Keratinocyte (primary cell): ENCODE results near the gene MYO1E. TPM values are rescaled to one million over a fixed set of nuclear protein-coding genes. Genes with fewer than 3 reads are reported as not detected.
A peak's percentile ranks its signal among the peaks of the same experiment; 100 is the strongest.

Source experiments
- DNase-seq: peaks from one replicate; pipeline ENCODE4 v3.0.0-alpha.2; 2011; ENCODE audit warnings: low read depth, missing footprints, low spot score
- FAIRE-seq: peaks from 2 replicates; lab custom pipeline; 2011; peaks lifted over from hg19 to GRCh38; lab: Jason Lieb, UNC
- H2AFZ ChIP-seq: 2 replicates; pipeline ENCODE4 v1.6.0; 2012; ENCODE audit warnings: low read length, control low read depth, inconsistent platforms; ENCODE audit not compliant: control insufficient read depth
- H3K27ac ChIP-seq: 2 replicates; pipeline ENCODE4 v1.5.1; 2011; ENCODE audit warnings: low read length; ENCODE audit not compliant: control insufficient read depth, insufficient read depth
- H3K27me3 ChIP-seq: 3 replicates; pipeline ENCODE4 v1.6.0; 2011; ENCODE audit warnings: low read length; ENCODE audit not compliant: control insufficient read depth, insufficient read depth; ENCODE audit errors: extremely low read depth
- H3K36me3 ChIP-seq, 2 experiments: 2 replicates in 1 of 2; 3 replicates in 1 of 2; pipeline ENCODE4 v1.5.1; 2011; ENCODE audit warnings: low read length in 2 of 2, mild to moderate bottlenecking in 1 of 2; ENCODE audit not compliant: control insufficient read depth in 2 of 2, insufficient read depth in 2 of 2; ENCODE audit errors: extremely low read depth in 1 of 2
- H3K4me1 ChIP-seq: 3 replicates; pipeline ENCODE4 v1.5.1; 2011; ENCODE audit warnings: low read length; ENCODE audit not compliant: control insufficient read depth, insufficient read depth; ENCODE audit errors: extremely low read depth
- H3K4me2 ChIP-seq: 3 replicates; pipeline ENCODE4 v1.6.0; 2011; ENCODE audit warnings: low read depth, low read length; ENCODE audit not compliant: control insufficient read depth, insufficient read depth; ENCODE audit errors: extremely low read depth
- H3K4me3 ChIP-seq, 3 experiments: fragments of 200-600 bp in 1 of 3; sonication (generic) in 1 of 3; 2 replicates in 2 of 3; 3 replicates in 1 of 3; pipeline ENCODE4 v1.5.1; 2011 to 2016; ENCODE audit warnings: low read length in 3 of 3, mild to moderate bottlenecking in 3 of 3, control low read depth in 2 of 3, inconsistent platforms in 1 of 3, low read depth in 1 of 3, mixed read lengths in 1 of 3, mixed run types in 1 of 3, moderate library complexity in 1 of 3; ENCODE audit not compliant: control insufficient read depth in 2 of 3, insufficient read depth in 2 of 3; ENCODE audit errors: extremely low read depth in 1 of 3
- H3K79me2 ChIP-seq: 2 replicates; pipeline ENCODE4 v1.6.0; 2012; ENCODE audit warnings: low read length; ENCODE audit not compliant: control insufficient read depth, insufficient read depth
- H3K9ac ChIP-seq: 3 replicates; pipeline ENCODE4 v1.6.0; 2011; ENCODE audit warnings: low read length; ENCODE audit not compliant: control insufficient read depth, insufficient read depth; ENCODE audit errors: extremely low read depth
- H3K9me1 ChIP-seq: 3 replicates; pipeline ENCODE4 v1.6.0; 2011; ENCODE audit warnings: low read length; ENCODE audit not compliant: control insufficient read depth, insufficient read depth; ENCODE audit errors: extremely low read depth
- H3K9me3 ChIP-seq: 2 replicates; pipeline ENCODE4 v1.5.1; 2012; ENCODE audit warnings: low read depth, low read length; ENCODE audit not compliant: control insufficient read depth
- H4K20me1 ChIP-seq: 3 replicates; pipeline ENCODE4 v1.6.0; 2011; ENCODE audit warnings: low read length; ENCODE audit not compliant: control insufficient read depth, insufficient read depth; ENCODE audit errors: extremely low read depth
- CTCF ChIP-seq, 3 experiments: IDR thresholded peaks in 1 of 3; conservative IDR thresholded peaks in 1 of 3; optimal IDR thresholded peaks in 1 of 3; 2 replicates in 2 of 3; 3 replicates in 1 of 3; pipeline versions ENCODE3 to v1.5.1; 2011; ENCODE audit warnings: low read length in 3 of 3, mild to moderate bottlenecking in 3 of 3, moderate library complexity in 2 of 3, control low read depth in 1 of 3, inconsistent platforms in 1 of 3; ENCODE audit not compliant: insufficient read depth in 2 of 3; ENCODE audit errors: extremely low read depth in 1 of 3
- EZH2 ChIP-seq: IDR thresholded peaks from one replicate; pipeline ENCODE4 v1.6.1; 2012; ENCODE audit warnings: inconsistent platforms, mild to moderate bottlenecking, low read length, moderate library complexity
- dilution Hi-C: fragments of 300-500 bp; cut with MboI; formaldehyde crosslinking; loops from one replicate; pipeline ENCODE4 v1.7.0; 2020; ENCODE audit warnings: low sequenced_read_pairs; ENCODE audit not compliant: extremely low pct_ligation_motif_present
- polyA plus RNA-seq, 5 experiments: library from polyadenylated mRNA; depleted of rRNA in 3 of 5; stranded (reverse) in 3 of 5; stranded (forward) in 1 of 5; unstranded in 1 of 5; fragments of >200 nt; gene quantifications; 1 replicate in 1 of 5; 2 replicates in 3 of 5; 3 replicates in 1 of 5; pipeline versions ENCODE4 v1.2.1 to v1.2.3, GENCODE V29; 2011 to 2012; ENCODE audit warnings: missing spikeins in 2 of 5, low read depth in 1 of 5, low replicate concordance in 1 of 5

Gene MYO1E
- polyA plus RNA-seq, 1 donor (not counting 4 experiments of a cell fraction or from before 2014, with no cell fraction given) = 213 TPM

GRCh38 chr15:59298854-59299250 is 73.8 kb downstream of the MYO1E start:
- no peak for FAIRE-seq
- TF ChIP-seq EZH2 (no peak), CTCF (optimal IDR thresholded peaks at IDR 0.05 in 1 of 3, IDR thresholded peaks at IDR 0.05 in 1 of 3, conservative IDR thresholded peaks at IDR 0.05 in 1 of 3; ENCODE audit: extremely low read depth in 1 of 3, insufficient read depth in 2 of 3, low read length in 3 of 3) (no peak)
- H3K9ac ChIP-seq = peak overlapping the region; percentile 43
- H3K4me2 ChIP-seq = peak overlapping the region; percentile 51
- H4K20me1 ChIP-seq = no peaks in the 10 kb centered on the region
- H3K9me3 ChIP-seq = no peaks in the 10 kb centered on the region
- dilution Hi-C loops = no loop called here
- peak overlapping the region; percentile 73 for H3K27ac ChIP-seq
- H3K27me3 ChIP-seq = no peaks in the 10 kb centered on the region
- H3K9me1 ChIP-seq = no peaks in the 10 kb centered on the region
- H3K36me3 ChIP-seq = no peaks in the 10 kb centered on the region
- peaks cover 80% of the 10 kb centered on the region for H3K4me1 ChIP-seq
- H3K4me3 ChIP-seq = no peak overlapping the region
- DNase-seq = no peak
- H3K79me2 ChIP-seq = peaks cover 68% of the 10 kb centered on the region
- H2AFZ ChIP-seq = no peak overlapping the region

GRCh38 chr15:59298225-59298853 is 74.3 kb downstream of the MYO1E start:
- DNase-seq = no peak
- no peaks in the 10 kb centered on the region for H3K9me3 ChIP-seq
- H3K4me3 ChIP-seq = no peak overlapping the region
- no peaks in the 10 kb centered on the region for H3K9me1 ChIP-seq
- H2AFZ ChIP-seq = no peak overlapping the region
- peak overlapping the region; percentile 43 for H3K9ac ChIP-seq
- TF ChIP-seq CTCF (optimal IDR thresholded peaks at IDR 0.05 in 1 of 3, IDR thresholded peaks at IDR 0.05 in 1 of 3, conservative IDR thresholded peaks at IDR 0.05 in 1 of 3; ENCODE audit: extremely low read depth in 1 of 3, insufficient read depth in 2 of 3, low read length in 3 of 3) = no peak
- TF ChIP-seq EZH2 = no peak
- no peaks in the 10 kb centered on the region for H3K36me3 ChIP-seq
- dilution Hi-C loops = no loop called here
- peak overlapping the region; percentile 73 for H3K27ac ChIP-seq
- H3K4me1 ChIP-seq = peaks cover 83% of the 10 kb centered on the region
- peak; percentile 93 for FAIRE-seq
- H3K79me2 ChIP-seq = peaks cover 67% of the 10 kb centered on the region
- H3K4me2 ChIP-seq = peak overlapping the region; percentile 51
- no peaks in the 10 kb centered on the region for H3K27me3 ChIP-seq
- no peaks in the 10 kb centered on the region for H4K20me1 ChIP-seq
